Heart left ventricle (tissue), 16 donors: ENCODE results near the gene TRIM44. TPM values are rescaled to one million over a fixed set of nuclear protein-coding genes. Genes with fewer than 3 reads are reported as not detected.

Source experiments
- ATAC-seq, 4 donors: fragments of 200-7000 bp; cut with Tn5 transposase; one replicate each; pipeline ENCODE4 v1.9.1; 2020 to 2022; ENCODE audit warnings: moderate library complexity in 4 of 4, mild to moderate bottlenecking in 3 of 4, moderate number of reproducible peaks in 1 of 4
- DNase-seq, 5 donors: peaks; one replicate each; pipeline ENCODE4 v3.0.0-alpha.2; 2020
- H3K27ac ChIP-seq, 12 donors: fragments of 200-600 bp; sonication (generic) in 4 of 12; one replicate each; pipeline versions ENCODE4 v1.5.0 to v1.8.0; 2016 to 2022; ENCODE audit warnings: mild to moderate bottlenecking in 2 of 12
- H3K27me3 ChIP-seq, 9 donors: fragments of 200-600 bp; sonication (generic) in 2 of 9; one replicate each; pipeline versions ENCODE4 v1.5.1 to v1.8.0; 2016 to 2022; ENCODE audit warnings: mild to moderate bottlenecking in 3 of 9
- H3K36me3 ChIP-seq, 9 donors: fragments of 200-600 bp; sonication (generic) in 2 of 9; one replicate each; pipeline versions ENCODE4 v1.5.0 to v1.8.0; 2018 to 2022; ENCODE audit warnings: mild to moderate bottlenecking in 2 of 9
- H3K4me1 ChIP-seq, 12 donors: fragments of 200-600 bp; sonication (generic) in 4 of 12; one replicate each; pipeline versions ENCODE4 v1.5.0 to v1.8.0; 2016 to 2022; ENCODE audit warnings: mild to moderate bottlenecking in 3 of 12
- H3K4me3 ChIP-seq, 12 donors: fragments of 200-600 bp; sonication (generic) in 4 of 12; one replicate each; pipeline versions ENCODE4 v1.5.0 to v1.8.0; 2017 to 2022; ENCODE audit warnings: mild to moderate bottlenecking in 9 of 12, moderate library complexity in 4 of 12
- H3K9me3 ChIP-seq, 12 donors: fragments of 200-600 bp; sonication (generic) in 4 of 12; one replicate each; pipeline versions ENCODE4 v1.5.0 to v1.8.0; 2016 to 2022; ENCODE audit warnings: mild to moderate bottlenecking in 1 of 12
- CTCF ChIP-seq, 12 donors: fragments of 200-600 bp; sonication (generic) in 4 of 12; IDR thresholded peaks; one replicate each; pipeline versions ENCODE4 v1.5.0 to v1.8.0; 2018 to 2022; ENCODE audit warnings: antibody characterized with exemption in 12 of 12, mild to moderate bottlenecking in 5 of 12
- POLR2A ChIP-seq, 2 donors: fragments of 450-650 bp; IDR thresholded peaks; one replicate each; pipeline ENCODE4 v1.6.1; 2017; ENCODE audit warnings: antibody characterized with exemption in 2 of 2, mild to moderate bottlenecking in 2 of 2, moderate library complexity in 2 of 2
- WGBS, 4 donors: extraction: QIAGEN DNeasy Blood & Tissue Kit in 2 of 4; methylation state at CpG; one replicate each; pipeline versions ENCODE4 v1.1.5 to v1.1.7; 2013 to 2018; 5-methylcytosine and 5-hydroxymethylcytosine counted together
- intact Hi-C, 10 donors: fragments of 100-400 bp; cut with DNase I; formaldehyde crosslinking; loops; one replicate each; pipeline versions ENCODE4 v1.11.1 to v1.14.2; 2022
- polyA plus RNA-seq, 2 donors: library from polyadenylated mRNA; stranded (reverse); fragments of 200-250 nt; gene quantifications; one replicate each; pipeline ENCODE4 v1.2.3, GENCODE V29; 2013
- total RNA-seq, 9 donors: library from RNA; depleted of rRNA in 2 of 9; stranded (reverse); fragments of >200 nt in 2 of 9; fragmentation: NEBNext Ultra II Directional in 3 of 9; extraction: Animal tissue kit (Norgen Biotek cat#: 25700) in 3 of 9; gene quantifications; one replicate each; pipeline versions ENCODE4 v1.1.0 to v1.2.4, GENCODE V29; 2016 to 2023
- donor health status: ischemic (EF 13 %, LVEDD 7.1; RV severe dilation, severe dysfunction).
- donor health status: healthy with polysubstance abuse.
- donor health status: DM: no; HTN: yes; CAD: no.
- donor health status: DM: no; HTN: no; CAD: no.
- donor health status: ischemic (EF 25% LVEDD 6.9; RV normal size, moderate dysfunction).
- donor health status: ischemic (EF 25% LVEDD 5.7; RV mildly dilated, moderate dysfunction).
- donor health status: healthy.
- donor health status: DM: yes; HTN: yes; CAD: no.
- donor health status: ischemic (EF 35%, LVEDD 5.7; RV mildly dilated, moderate dysfunction).
- donor health status: nonischemic (EF 11% LVEDD 7.7; RV severe dilation, severe dysfunction).
- donor health status: DM: yes; HTN: yes; CAD: no.
- donor health status: PGD.
- donor health status: ischemic (EF 29% LVEDD 5.4; RV normal size, mild dysfunction).
- donor health status: nonischemic (EF 23%, LVEDD 6.1; RV moderate dilation, normal function).

TRIM44 gene
- total and polyA plus RNA-seq, 11 donors: 7.9 to 55.3 (median 44.1) TPM

- Histone ChIP-seq H3K4me3 (no peak overlapping the region), H3K36me3 (no peaks in the 10 kb centered on the region), H3K4me1 (peaks cover 0 to 19% (median 12%) of the 10 kb centered on the region in 12 donors), H3K27ac (no peak overlapping the region), H3K9me3 (peaks cover 0 to 23% (median 0%) of the 10 kb centered on the region in 12 donors), H3K27me3 (no peaks in the 10 kb centered on the region)
- TF ChIP-seq POLR2A (IDR thresholded peaks at IDR 0.05): no peak
- TF ChIP-seq CTCF (IDR thresholded peaks at IDR 0.05): no peak
- intact Hi-C loops: no loop called here
- 97% methylated on average over 5 of the region's 5 CpGs for WGBS, 4 donors
- ATAC-seq (no peak), DNase-seq (no peak)
Measured at GRCh38 chr11:35779409-35779808, 116.8 kb downstream of the TRIM44 start.

GRCh38 chr11:35780951-35781860, 118.6 kb downstream of the TRIM44 start:
- no peak for TF ChIP-seq POLR2A (IDR thresholded peaks at IDR 0.05)
- no peak for TF ChIP-seq CTCF (IDR thresholded peaks at IDR 0.05)
- H3K9me3 ChIP-seq: peaks cover 0 to 16% (median 0%) of the 10 kb centered on the region in 12 donors
- 56 to 66% (median 62%) methylated on average over 7 of the region's 7 CpGs for WGBS, 4 donors
- no peak overlapping the region for H3K4me3 ChIP-seq
- no peak overlapping the region for H3K27ac ChIP-seq
- intact Hi-C loops: no loop called here
- peaks cover 0 to 22% (median 14%) of the 10 kb centered on the region in 12 donors for H3K4me1 ChIP-seq
- DNase-seq (no peak), ATAC-seq (peak in 2 of 4 donors; percentile 36 to 47)
- H3K36me3 ChIP-seq: no peaks in the 10 kb centered on the region
- H3K27me3 ChIP-seq: no peaks in the 10 kb centered on the region

DNA sequence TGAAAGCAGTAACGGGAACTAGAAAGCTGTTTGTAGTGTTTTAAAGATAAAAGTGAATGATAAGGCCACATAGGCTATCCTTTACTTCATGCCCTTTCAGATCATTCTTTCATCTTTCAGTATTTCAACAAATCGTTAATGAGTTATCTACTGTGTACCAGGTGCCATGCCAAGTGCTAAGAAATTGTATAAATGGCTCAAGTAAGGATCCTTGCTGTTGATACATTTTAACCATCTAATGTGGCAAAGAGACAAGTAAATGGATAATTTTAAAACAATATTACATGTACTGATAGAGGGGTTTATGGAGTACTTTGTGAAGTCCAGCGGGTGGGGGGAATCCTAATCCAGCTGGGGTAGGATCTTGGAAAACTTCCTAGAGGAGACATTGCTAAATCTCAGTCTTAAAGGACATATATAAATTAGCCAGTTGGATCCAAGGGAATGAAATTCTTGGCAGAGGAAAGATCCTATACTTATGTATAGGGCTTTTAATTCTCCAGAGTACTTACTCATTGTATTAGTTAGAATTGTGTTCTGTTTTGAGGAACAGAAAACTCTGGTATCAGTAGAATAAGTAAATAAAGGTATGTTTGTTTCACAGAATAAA, 119.4 kb downstream of the TRIM44 start:
- H3K27ac ChIP-seq: no peak overlapping the region
- H3K9me3 ChIP-seq: peaks cover 0 to 16% (median 0%) of the 10 kb centered on the region in 12 donors
- H3K4me1 ChIP-seq: peaks cover 0 to 29% (median 20%) of the 10 kb centered on the region in 12 donors
- WGBS, 4 donors: 77 to 84% (median 83%) methylated on average over 3 of the region's 3 CpGs
- TF ChIP-seq CTCF (IDR thresholded peaks at IDR 0.05): no peak
- TF ChIP-seq POLR2A (IDR thresholded peaks at IDR 0.05): no peak
- no peaks in the 10 kb centered on the region for H3K36me3 ChIP-seq
- H3K27me3 ChIP-seq: no peaks in the 10 kb centered on the region
- H3K4me3 ChIP-seq: no peak overlapping the region
- intact Hi-C loops: no loop called here
- ATAC-seq (no peak), DNase-seq (no peak)

GRCh38 chr11:35783809-35784208, 121.2 kb downstream of the TRIM44 start:
- Histone ChIP-seq H3K4me3 (no peak overlapping the region), H3K27me3 (no peaks in the 10 kb centered on the region), H3K27ac (no peak overlapping the region), H3K36me3 (no peaks in the 10 kb centered on the region), H3K9me3 (peaks cover 0 to 9% (median 0%) of the 10 kb centered on the region in 12 donors), H3K4me1 (peaks cover 0 to 36% (median 24%) of the 10 kb centered on the region in 12 donors)
- intact Hi-C loops: no loop called here
- WGBS, 4 donors: 89 to 90% (median 89%) methylated on average over 3 of the region's 3 CpGs
- ATAC-seq: no peak
- TF ChIP-seq POLR2A (IDR thresholded peaks at IDR 0.05) (no peak), CTCF (IDR thresholded peaks at IDR 0.05) (no peak)
- DNase-seq: no peak
